A673 (cell line): ENCODE measurements around the gene DLG5.

Experiments used
- CTCF ChIP-seq: fragments of 300-800, 200-600 bp; sonication (generic); conservative IDR thresholded peaks from 2 replicates; pipeline ENCODE4 v1.5.1; 2017; ENCODE audit warnings: low read depth, mild to moderate bottlenecking, antibody characterized with exemption, low read length, moderate library complexity, mixed read lengths
- EZH2 ChIP-seq: fragments of 200-600 bp; sonication (generic); IDR thresholded peaks from 2 replicates; pipeline ENCODE4 v1.6.1; 2017; ENCODE audit warnings: borderline replicate concordance, low read depth, mild to moderate bottlenecking, mixed read lengths, antibody characterized with exemption, low read length; ENCODE audit not compliant: poor library complexity, severe bottlenecking

GRCh38 chr10:77746047-77746707 lies 180.4 kb downstream of the DLG5 start:
- TF ChIP-seq CTCF (no peak), EZH2 (no peak)
